ENCODE measurements around the gene SLC30A7.
"Not testable (repeated sequence)": the region's sequence is repeated elsewhere in the genome, so short reads cannot be mapped to it uniquely, and the experiment has no call there.

SLC30A7 gene

GRCh38 chr1:100876291-100876690 is 19.6 kb upstream of the SLC30A7 start:
- no peak overlapping the region for H3K27ac ChIP-seq
- TF ChIP-seq ZFX (IDR thresholded peaks at IDR 0.05; ENCODE audit: borderline replicate concordance), result no peak
- TF ChIP-seq CTCF (IDR thresholded peaks at IDR 0.05), result no peak

- no peak for TF ChIP-seq CTCF (IDR thresholded peaks at IDR 0.05)
- no peak overlapping the region for H3K27ac ChIP-seq
Observed at GRCh38 chr1:100879422-100879821, 16.5 kb upstream of the SLC30A7 start.

- TF ChIP-seq CTCF (IDR thresholded peaks at IDR 0.05), result no peak
- TF ChIP-seq ZFX (IDR thresholded peaks at IDR 0.05; ENCODE audit: borderline replicate concordance), result no peak
- H3K27ac ChIP-seq, result no peak overlapping the region
Observed at GRCh38 chr1:100881687-100882086, 14.2 kb upstream of the SLC30A7 start.

GRCh38 chr1:100882698-100883097 is 13.2 kb upstream of the SLC30A7 start:
- H3K27ac ChIP-seq, result no peak overlapping the region
- TF ChIP-seq CTCF (IDR thresholded peaks at IDR 0.05), result no peak
- TF ChIP-seq ZFX (IDR thresholded peaks at IDR 0.05; ENCODE audit: borderline replicate concordance), result no peak

GRCh38 chr1:100883963-100884362 is 11.9 kb upstream of the SLC30A7 start:
- no peak overlapping the region for H3K27ac ChIP-seq
- TF ChIP-seq CTCF (IDR thresholded peaks at IDR 0.05), result 0 out of 2 replicates have a peak, but pooled peaks have one; percentile 7
- no peak for TF ChIP-seq ZFX (IDR thresholded peaks at IDR 0.05; ENCODE audit: borderline replicate concordance)

- not testable (repeated sequence) for H3K27ac ChIP-seq
Observed at GRCh38 chr1:100889007-100889406, 6.9 kb upstream of the SLC30A7 start.

GRCh38 chr1:100889869-100890482 is 5.9 kb upstream of the SLC30A7 start:
- H3K27ac ChIP-seq, result not testable (repeated sequence)

GRCh38 chr1:100891380-100891779 is 4.5 kb upstream of the SLC30A7 start:
- no peak for TF ChIP-seq ZFX (IDR thresholded peaks at IDR 0.05; ENCODE audit: borderline replicate concordance)
- TF ChIP-seq CTCF (IDR thresholded peaks at IDR 0.05), result no peak
- no peak overlapping the region for H3K27ac ChIP-seq
